HCT116 (cell line): ENCODE results near the gene CRY2. TPM values are rescaled to one million over a fixed set of nuclear protein-coding genes. Genes with fewer than 3 reads are reported as not detected.
A peak's percentile ranks its signal among the peaks of the same experiment; 100 is the strongest.

Experiments
- ATAC-seq: fragments of 200-7000 bp; cut with Tn5 transposase; 2 replicates; pipeline ENCODE4 v1.9.1; 2020; ENCODE audit warnings: mild to moderate bottlenecking, moderate library complexity
- BruUV-seq: library from RNA; stranded (reverse); fragments of 400-500 nt; replicated peaks from 2 replicates; lab custom pipeline; 2021; lab: Mats Ljungman, UMichigan
- CTCF ChIA-PET: fragments of 300-600 bp; sonication (Branson Sonifier 250); formaldehyde crosslinking; loops from one replicate; lab custom pipeline; 2021; ENCODE audit warnings: antibody characterized with exemption; lab: Charles Lee
- POLR2A ChIA-PET: fragments of 300-600, 350-600 bp; sonication (Branson Sonifier 250); formaldehyde crosslinking; loops from one replicate; lab custom pipeline; 2021; ENCODE audit warnings: antibody characterized with exemption; lab: Charles Lee
- RAD21 ChIA-PET, 2 experiments: fragments of 300-600 bp; sonication (Branson Sonifier 250); formaldehyde crosslinking; loops; one replicate each; lab custom pipeline; 2023; ENCODE audit warnings: low total read pairs in 2 of 2; ENCODE audit not compliant: uncharacterized antibody in 2 of 2, unreplicated experiment in 2 of 2, low non-redundant PET in 1 of 2; lab: Charles Lee
- DNase-seq: peaks from one replicate; pipeline ENCODE4 v3.0.0-alpha.2; 2010; ENCODE audit warnings: low read depth, low spot score
- H2AFZ ChIP-seq: fragments of 200-600 bp; shearing (Covaris generic), sonication (generic); 2 replicates; pipeline ENCODE4 v1.6.1; 2017; ENCODE audit warnings: low read depth, mixed run types, mixed read lengths, antibody characterized with exemption, low read length; ENCODE audit not compliant: poor library complexity, severe bottlenecking
- H3K27ac ChIP-seq: 2 replicates; pipeline ENCODE4 v1.5.1; 2012; ENCODE audit warnings: low read depth, low read length
- H3K27me3 ChIP-seq: fragments of 200-600 bp; sonication (generic); 2 replicates; pipeline ENCODE4 v1.6.1; 2016; ENCODE audit warnings: mixed run types, low read length, mixed read lengths; ENCODE audit not compliant: insufficient read depth
- H3K36me3 ChIP-seq, 2 experiments: fragments of 200-500 bp in 1 of 2; fragments of 200-600 bp in 1 of 2; sonication (Bioruptor generic) in 1 of 2; sonication (generic) in 1 of 2; 2 replicates each; pipeline versions ENCODE4 v1.5.1 to v1.6.1; 2014 to 2016; ENCODE audit warnings: low read length in 2 of 2, inconsistent platforms in 1 of 2, mixed read lengths in 1 of 2, mixed run types in 1 of 2; ENCODE audit not compliant: insufficient read depth in 2 of 2, control insufficient read depth in 1 of 2
- H3K4me1 ChIP-seq, 2 experiments: fragments of 200-600 bp in 1 of 2; sonication (generic) in 1 of 2; 2 replicates each; pipeline versions ENCODE4 v1.5.1 to v1.6.1; 2012 to 2017; ENCODE audit warnings: low read length in 2 of 2, inconsistent platforms in 1 of 2, mild to moderate bottlenecking in 1 of 2, mixed read lengths in 1 of 2, mixed run types in 1 of 2, moderate library complexity in 1 of 2; ENCODE audit not compliant: insufficient read depth in 2 of 2, control insufficient read depth in 1 of 2
- H3K4me2 ChIP-seq: fragments of 200-600 bp; sonication (generic); 2 replicates; pipeline ENCODE4 v1.6.1; 2017; ENCODE audit warnings: mixed run types, low read length, mixed read lengths
- H3K4me3 ChIP-seq, 2 experiments: fragments of 200-600 bp in 1 of 2; sonication (generic) in 1 of 2; replicated peaks in 1 of 2; 2 replicates each; pipeline ENCODE4 v1.5.1; 2011 to 2016; ENCODE audit warnings: low read length in 2 of 2, control low read depth in 1 of 2, low read depth in 1 of 2, mild to moderate bottlenecking in 1 of 2, mixed read lengths in 1 of 2, mixed run types in 1 of 2
- H3K79me2 ChIP-seq: fragments of 200-600 bp; sonication (generic); 2 replicates; pipeline ENCODE4 v1.6.1; 2017; ENCODE audit warnings: mild to moderate bottlenecking, mixed run types, low read length, moderate library complexity, mixed read lengths; ENCODE audit not compliant: insufficient read depth
- H3K9ac ChIP-seq: fragments of 200-600 bp; sonication (generic); 2 replicates; pipeline ENCODE4 v1.6.1; 2016; ENCODE audit warnings: low read length, mixed read lengths
- H3K9me2 ChIP-seq: fragments of 200-600 bp; sonication (generic), shearing (Covaris generic); 2 replicates; pipeline ENCODE4 v1.6.1; 2017; ENCODE audit warnings: mixed run types, mild to moderate bottlenecking, moderate library complexity; ENCODE audit not compliant: insufficient read depth
- H3K9me3 ChIP-seq, 2 experiments: fragments of 200-500 bp in 1 of 2; fragments of 200-600 bp in 1 of 2; sonication (Bioruptor generic) in 1 of 2; sonication (generic) in 1 of 2; 2 replicates each; pipeline ENCODE4 v1.6.1; 2014 to 2017; ENCODE audit warnings: low read length in 2 of 2, mixed read lengths in 2 of 2, inconsistent platforms in 1 of 2, low read depth in 1 of 2, mild to moderate bottlenecking in 1 of 2, mixed run types in 1 of 2, moderate library complexity in 1 of 2; ENCODE audit not compliant: control insufficient read depth in 1 of 2, insufficient read depth in 1 of 2
- H4K20me1 ChIP-seq: fragments of 200-600 bp; sonication (generic), shearing (Covaris generic); 2 replicates; pipeline ENCODE4 v1.6.1; 2017; ENCODE audit warnings: mixed run types, mild to moderate bottlenecking, moderate library complexity; ENCODE audit not compliant: insufficient read depth
- CEBPB ChIP-seq: IDR thresholded peaks from 2 replicates; pipeline ENCODE4 v1.6.1; 2012; ENCODE audit warnings: low read depth
- EZH2phosphoT487 ChIP-seq: fragments of 200-600 bp; IDR thresholded peaks from 2 replicates; pipeline ENCODE4 v1.6.1; 2018; ENCODE audit warnings: antibody characterized with exemption, borderline replicate concordance
- JUND ChIP-seq: IDR thresholded peaks from 2 replicates; pipeline ENCODE4 v1.6.1; 2012
- POLR2AphosphoS5 ChIP-seq: IDR thresholded peaks from 2 replicates; pipeline ENCODE4 v1.6.1; 2011; ENCODE audit warnings: mild to moderate bottlenecking, low read depth, low read length, moderate library complexity
- RAD21 ChIP-seq: IDR thresholded peaks from 2 replicates; pipeline ENCODE4 v1.6.1; 2012; ENCODE audit warnings: low read depth, mild to moderate bottlenecking
- SIN3A ChIP-seq: IDR thresholded peaks from 2 replicates; pipeline ENCODE4 v1.6.1; 2012; ENCODE audit warnings: low read depth
- SP1 ChIP-seq: IDR thresholded peaks from 2 replicates; pipeline ENCODE4 v1.6.1; 2012; ENCODE audit warnings: low read depth
- SRF ChIP-seq: IDR thresholded peaks from 2 replicates; pipeline ENCODE4 v1.6.1; 2012; ENCODE audit warnings: low read depth
- ZFX ChIP-seq: fragments of 450-650 bp; IDR thresholded peaks from 2 replicates; pipeline ENCODE4 v1.6.1; 2017
- ZNF274 ChIP-seq: fragments of 200-500 bp; sonication (Bioruptor generic); IDR thresholded peaks from 2 replicates; pipeline ENCODE4 v1.6.1; 2014; ENCODE audit warnings: mild to moderate bottlenecking, low read depth, low read length, inconsistent platforms
- intact Hi-C: fragments of 100-400 bp; cut with micrococcal nuclease; formaldehyde crosslinking; loops from 2 replicates; pipeline ENCODE4 v1.10.0; 2022
- total RNA-seq: library from RNA; stranded (reverse); gene quantifications from one replicate; pipeline ENCODE4 v1.2.1, GENCODE V29; 2021; ENCODE audit not compliant: unreplicated experiment
- TF ChIP-seq, protein P1 (sequence below), 3 experiments: fragments of 200-600 bp in 1 of 3; sonication (generic) in 1 of 3; IDR thresholded peaks in 2 of 3; conservative IDR thresholded peaks in 1 of 3; 2 replicates each; pipeline ENCODE4 v1.5.1; 2012 to 2017; ENCODE audit warnings: low read depth in 2 of 3, low read length in 2 of 3, antibody characterized with exemption in 1 of 3, borderline replicate concordance in 1 of 3, control low read depth in 1 of 3, mild to moderate bottlenecking in 1 of 3, mixed read lengths in 1 of 3, mixed run types in 1 of 3, moderate library complexity in 1 of 3; ENCODE audit not compliant: insufficient read depth in 1 of 3
- TF ChIP-seq, protein P2 (sequence below): IDR thresholded peaks from 2 replicates; pipeline ENCODE4 v1.6.1; 2011; ENCODE audit warnings: mild to moderate bottlenecking, low read length, moderate library complexity; ENCODE audit not compliant: insufficient replicate concordance; ENCODE audit errors: extremely low read depth
- TF ChIP-seq, protein P3 (sequence below): IDR thresholded peaks from 2 replicates; pipeline ENCODE4 v1.6.1; 2012

CRY2 gene
- total RNA-seq, 1 experiment from 2014 or later = 18.0 TPM

DNA sequence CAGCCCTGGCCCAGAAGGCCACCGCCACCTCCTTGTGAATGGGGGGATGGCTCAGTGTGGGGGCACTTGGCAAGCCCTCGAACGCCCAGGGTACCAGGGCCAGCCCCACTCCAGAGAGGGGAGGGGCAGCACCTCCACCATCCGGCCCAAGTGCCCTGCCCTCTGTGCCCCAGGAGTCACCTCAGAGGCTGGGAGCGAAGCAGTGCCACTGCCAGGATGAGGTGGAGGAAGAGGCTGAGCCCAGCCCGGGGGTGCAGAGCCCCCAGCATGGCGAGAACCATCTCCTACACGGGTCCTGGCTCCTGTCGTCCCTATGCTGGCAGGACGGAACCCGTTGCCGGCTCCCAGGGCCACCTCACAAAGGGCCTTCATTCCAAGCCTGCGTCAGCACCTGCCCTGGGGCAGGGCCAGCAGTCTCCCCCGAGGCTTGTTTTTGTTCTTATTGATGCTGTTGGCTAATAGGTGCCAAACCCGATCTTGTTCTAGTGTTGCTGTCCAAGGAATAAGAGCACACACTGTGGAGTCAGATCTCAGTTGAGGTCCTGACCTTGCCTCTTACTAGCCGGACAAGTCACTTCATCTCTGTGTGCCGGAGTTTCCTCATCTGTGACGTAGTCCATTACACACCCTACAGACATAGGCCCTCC is 59.8 kb downstream of the CRY2 start, which contains the start of gene FREY1:
FREY1 (minus strand) TSS at position 307 of the 647 bp plus-strand sequence; CDS start at position 281, 26 bp downstream.
- CTCF ChIA-PET = no interaction called here
- 0 out of 2 replicates have a peak, but pooled peaks have one; percentile 16 for ATAC-seq
- no peak for TF ChIP-seq ZFX
- TF ChIP-seq, protein P1, sequence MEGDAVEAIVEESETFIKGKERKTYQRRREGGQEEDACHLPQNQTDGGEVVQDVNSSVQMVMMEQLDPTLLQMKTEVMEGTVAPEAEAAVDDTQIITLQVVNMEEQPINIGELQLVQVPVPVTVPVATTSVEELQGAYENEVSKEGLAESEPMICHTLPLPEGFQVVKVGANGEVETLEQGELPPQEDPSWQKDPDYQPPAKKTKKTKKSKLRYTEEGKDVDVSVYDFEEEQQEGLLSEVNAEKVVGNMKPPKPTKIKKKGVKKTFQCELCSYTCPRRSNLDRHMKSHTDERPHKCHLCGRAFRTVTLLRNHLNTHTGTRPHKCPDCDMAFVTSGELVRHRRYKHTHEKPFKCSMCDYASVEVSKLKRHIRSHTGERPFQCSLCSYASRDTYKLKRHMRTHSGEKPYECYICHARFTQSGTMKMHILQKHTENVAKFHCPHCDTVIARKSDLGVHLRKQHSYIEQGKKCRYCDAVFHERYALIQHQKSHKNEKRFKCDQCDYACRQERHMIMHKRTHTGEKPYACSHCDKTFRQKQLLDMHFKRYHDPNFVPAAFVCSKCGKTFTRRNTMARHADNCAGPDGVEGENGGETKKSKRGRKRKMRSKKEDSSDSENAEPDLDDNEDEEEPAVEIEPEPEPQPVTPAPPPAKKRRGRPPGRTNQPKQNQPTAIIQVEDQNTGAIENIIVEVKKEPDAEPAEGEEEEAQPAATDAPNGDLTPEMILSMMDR (IDR thresholded peaks at IDR 0.05 in 2 of 3, conservative IDR thresholded peaks at IDR 0.05 in 1 of 3; ENCODE audit: borderline replicate concordance in 1 of 3, insufficient read depth in 1 of 3, low read depth in 2 of 3, low read length in 2 of 3) = no peak
- 0 out of 2 replicates have a peak, but pooled peaks have one; percentile 22 for TF ChIP-seq POLR2AphosphoS5
- Histone ChIP-seq H3K27me3 (no peaks in the 10 kb centered on the region), H3K4me1 (no peaks in the 10 kb centered on the region), H3K4me2 (no peak within 1 kb of the TSS), H3K79me2 (no peaks in the 10 kb centered on the region), H3K9me3 (no peaks in the 10 kb centered on the region), H2AFZ (no peak within 1 kb of the TSS), H3K4me3 (no peak within 1 kb of the TSS), H3K9ac (no peak within 1 kb of the TSS), H4K20me1 (no peaks in the 10 kb centered on the region), H3K9me2 (no peaks in the 10 kb centered on the region), H3K36me3 (no peaks in the 10 kb centered on the region; a peak in 1 of 4 replicates), H3K27ac (no peak within 1 kb of the TSS)
- POLR2A ChIA-PET = no interaction called here
- intact Hi-C loops = no loop called here
- BruUV-seq = no TSS peak
- RAD21 ChIA-PET = interaction anchor here in 1 of 2 experiments (0.6 kb wide), 1 partner anchor 10 kb away, joined by 5 read pairs; the partner anchor contains the start of gene PEX16
- no peak for DNase-seq

DNA sequence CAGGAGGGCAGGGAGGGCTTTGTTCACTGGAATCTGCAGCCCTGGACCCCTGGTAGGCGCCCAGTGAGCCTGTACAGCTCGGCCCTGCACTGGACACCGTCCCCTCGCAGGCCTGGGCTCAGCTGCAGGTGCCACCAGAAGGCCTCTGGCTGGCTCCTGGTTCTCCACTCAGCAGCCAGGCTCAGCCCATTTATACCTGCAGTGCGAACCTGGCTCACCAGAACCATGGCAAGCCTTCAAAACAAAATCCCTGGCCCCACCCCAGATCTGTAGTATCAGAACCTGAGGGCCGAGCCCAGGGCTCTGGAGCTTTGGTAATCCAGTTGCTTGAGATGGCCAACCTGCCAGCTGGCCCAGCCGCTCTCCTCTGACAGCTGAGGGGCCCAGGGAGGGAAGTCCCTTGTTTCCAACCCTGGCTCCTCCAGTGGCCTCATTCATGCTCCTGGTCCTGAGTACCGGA is 60.7 kb downstream of the CRY2 start:
- ChIA-PET CTCF (no interaction called here), POLR2A (no interaction called here), RAD21 (interaction anchor here in 1 of 2 experiments (0.6 kb wide), 1 partner anchor 9 kb away, joined by 5 read pairs; the partner anchor contains the start of gene PEX16)
- Histone ChIP-seq H3K27ac (no peak overlapping the region), H2AFZ (no peak overlapping the region), H3K9me3 (no peaks in the 10 kb centered on the region), H3K27me3 (no peaks in the 10 kb centered on the region), H3K4me3 (no peak overlapping the region), H3K4me1 (no peaks in the 10 kb centered on the region), H3K36me3 (no peaks in the 10 kb centered on the region; a peak in 1 of 4 replicates), H3K79me2 (no peaks in the 10 kb centered on the region), H3K4me2 (no peak overlapping the region), H3K9ac (no peak overlapping the region), H4K20me1 (no peaks in the 10 kb centered on the region), H3K9me2 (no peaks in the 10 kb centered on the region)
- BruUV-seq = no TSS peak
- no peak for DNase-seq
- peak; percentile 18; the same call in 1 of the 2 replicates for ATAC-seq
- intact Hi-C loops = no loop called here
- TF ChIP-seq ZFX (no peak), ZNF274 (no peak), RAD21 (no peak), JUND (no peak), EZH2phosphoT487 (no peak), CEBPB (no peak), SIN3A (no peak), SRF (no peak), SP1 (no peak)
- TF ChIP-seq, protein P2, sequence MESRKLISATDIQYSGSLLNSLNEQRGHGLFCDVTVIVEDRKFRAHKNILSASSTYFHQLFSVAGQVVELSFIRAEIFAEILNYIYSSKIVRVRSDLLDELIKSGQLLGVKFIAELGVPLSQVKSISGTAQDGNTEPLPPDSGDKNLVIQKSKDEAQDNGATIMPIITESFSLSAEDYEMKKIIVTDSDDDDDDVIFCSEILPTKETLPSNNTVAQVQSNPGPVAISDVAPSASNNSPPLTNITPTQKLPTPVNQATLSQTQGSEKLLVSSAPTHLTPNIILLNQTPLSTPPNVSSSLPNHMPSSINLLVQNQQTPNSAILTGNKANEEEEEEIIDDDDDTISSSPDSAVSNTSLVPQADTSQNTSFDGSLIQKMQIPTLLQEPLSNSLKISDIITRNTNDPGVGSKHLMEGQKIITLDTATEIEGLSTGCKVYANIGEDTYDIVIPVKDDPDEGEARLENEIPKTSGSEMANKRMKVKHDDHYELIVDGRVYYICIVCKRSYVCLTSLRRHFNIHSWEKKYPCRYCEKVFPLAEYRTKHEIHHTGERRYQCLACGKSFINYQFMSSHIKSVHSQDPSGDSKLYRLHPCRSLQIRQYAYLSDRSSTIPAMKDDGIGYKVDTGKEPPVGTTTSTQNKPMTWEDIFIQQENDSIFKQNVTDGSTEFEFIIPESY = no peak
- TF ChIP-seq, protein P3, sequence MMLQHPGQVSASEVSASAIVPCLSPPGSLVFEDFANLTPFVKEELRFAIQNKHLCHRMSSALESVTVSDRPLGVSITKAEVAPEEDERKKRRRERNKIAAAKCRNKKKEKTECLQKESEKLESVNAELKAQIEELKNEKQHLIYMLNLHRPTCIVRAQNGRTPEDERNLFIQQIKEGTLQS = no peak
